Mononuclear cell (primary cell): ENCODE results near the gene PRDX6. TPM values are rescaled to one million over a fixed set of nuclear protein-coding genes. Genes with fewer than 3 reads are reported as not detected.

Experiments
- H3K27me3 ChIP-seq: 2 replicates; pipeline ENCODE4 v1.6.0; 2011; ENCODE audit warnings: low read length, control low read depth; ENCODE audit not compliant: insufficient read depth
- H3K4me1 ChIP-seq: 2 replicates; pipeline ENCODE4 v1.5.1; 2011; ENCODE audit warnings: mild to moderate bottlenecking, low read length, control low read depth; ENCODE audit not compliant: insufficient read depth
- H3K4me3 ChIP-seq: 2 replicates; pipeline ENCODE4 v1.5.1; 2011; ENCODE audit warnings: mild to moderate bottlenecking, low read length, moderate library complexity
- H3K9me3 ChIP-seq: 2 replicates; pipeline ENCODE4 v1.5.1; 2011; ENCODE audit warnings: low read depth, mild to moderate bottlenecking, control low read depth, low read length
- total RNA-seq: library from RNA; depleted of rRNA; stranded (reverse); fragments of >200 nt; gene quantifications from one replicate; pipeline ENCODE4 v1.2.3, GENCODE V29; 2012

Gene PRDX6
- total RNA-seq, 1 donor, result 99.4 TPM

- no peaks in the 10 kb centered on the region for H3K27me3 ChIP-seq
- no peak overlapping the region for H3K4me3 ChIP-seq
- no peaks in the 10 kb centered on the region for H3K4me1 ChIP-seq
- no peaks in the 10 kb centered on the region for H3K9me3 ChIP-seq
Measured at GRCh38 chr1:173532237-173532636, 55.1 kb downstream of the PRDX6 start.

GRCh38 chr1:173536223-173536622, 59.1 kb downstream of the PRDX6 start:
- no peaks in the 10 kb centered on the region for H3K9me3 ChIP-seq
- H3K4me1 ChIP-seq, result no peaks in the 10 kb centered on the region
- no peak overlapping the region for H3K4me3 ChIP-seq
- no peaks in the 10 kb centered on the region for H3K27me3 ChIP-seq

Other genes with a start within 250 kb of the PRDX6 start
- gene SLC9C2, start 125.7 kb downstream of the PRDX6 start, total RNA-seq, result not detected
- not detected for gene TEX50, start 158.0 kb downstream of the PRDX6 start, total RNA-seq
- 0.10 TPM for gene ANKRD45, start 192.5 kb downstream of the PRDX6 start, total RNA-seq
- 31.8 TPM for gene KLHL20, start 237.6 kb downstream of the PRDX6 start, total RNA-seq